D721Med (cell line): Measurements from ENCODE around the gene MCF2L2.

Source experiments
- DNase-seq: peaks from one replicate; pipeline ENCODE4 v3.0.0; 2011; ENCODE audit warnings: low spot score; ENCODE audit not compliant: insufficient read length
- FAIRE-seq: peaks from 2 replicates; lab custom pipeline; 2011; peaks lifted over from hg19 to GRCh38; lab: Jason Lieb, UNC
- TF ChIP-seq, protein P1 (sequence below): IDR thresholded peaks from 2 replicates; pipeline ENCODE4 v1.5.1; 2012; ENCODE audit warnings: mild to moderate bottlenecking, control low read depth; ENCODE audit not compliant: insufficient read depth; ENCODE audit errors: missing control alignments

Gene MCF2L2

DNA sequence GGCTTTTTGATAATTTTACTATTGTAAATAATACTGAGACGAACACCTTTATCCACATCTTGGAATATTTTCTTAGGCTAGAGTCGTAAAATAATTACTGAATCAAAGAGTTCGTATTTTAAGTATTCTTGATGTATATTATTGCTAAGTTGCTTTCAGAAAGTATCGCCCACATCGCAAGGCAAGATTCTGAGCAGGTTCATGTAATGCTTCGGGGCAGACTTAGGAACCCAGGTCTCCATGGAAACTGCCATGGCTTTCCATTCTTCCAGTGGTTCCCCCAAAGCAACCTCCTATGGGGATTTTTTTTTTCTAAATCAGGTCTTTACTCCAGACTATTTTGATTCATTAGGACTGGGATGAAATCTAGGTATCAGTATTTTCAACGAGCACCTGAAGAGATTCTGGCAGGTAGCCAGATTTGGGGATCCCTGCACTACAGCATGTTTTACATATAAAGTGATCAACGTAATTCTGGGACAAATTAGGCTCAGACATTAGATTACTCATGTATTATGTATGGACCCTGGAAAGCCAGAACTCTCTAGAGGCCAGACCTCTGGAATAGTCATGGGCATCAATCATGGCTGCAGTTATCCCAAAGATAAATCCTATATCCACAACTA, 88.8 kb downstream of the MCF2L2 start:
- FAIRE-seq: no peak
- DNase-seq: no peak

DNA sequence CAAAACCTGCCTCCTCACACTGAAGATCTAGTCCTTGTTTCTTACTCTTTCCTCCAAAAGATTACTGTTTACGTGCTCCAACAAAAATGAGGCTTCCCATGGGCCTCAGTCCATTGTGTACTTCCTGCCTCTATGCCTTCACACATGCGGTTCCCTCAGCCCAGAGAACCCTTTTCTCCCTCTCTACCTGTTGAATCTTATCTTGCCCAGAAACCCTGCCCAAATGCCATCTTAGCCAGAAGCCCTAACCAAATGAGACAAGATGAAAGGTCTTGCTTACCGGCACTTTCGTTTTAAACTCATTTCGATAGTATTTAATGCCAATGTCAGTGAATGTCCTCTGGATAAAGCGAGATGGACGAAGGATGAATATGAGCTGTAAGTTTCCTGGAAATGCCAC, 89.9 kb downstream of the MCF2L2 start:
- DNase-seq (no peak), FAIRE-seq (no peak)
- TF ChIP-seq, protein P1, sequence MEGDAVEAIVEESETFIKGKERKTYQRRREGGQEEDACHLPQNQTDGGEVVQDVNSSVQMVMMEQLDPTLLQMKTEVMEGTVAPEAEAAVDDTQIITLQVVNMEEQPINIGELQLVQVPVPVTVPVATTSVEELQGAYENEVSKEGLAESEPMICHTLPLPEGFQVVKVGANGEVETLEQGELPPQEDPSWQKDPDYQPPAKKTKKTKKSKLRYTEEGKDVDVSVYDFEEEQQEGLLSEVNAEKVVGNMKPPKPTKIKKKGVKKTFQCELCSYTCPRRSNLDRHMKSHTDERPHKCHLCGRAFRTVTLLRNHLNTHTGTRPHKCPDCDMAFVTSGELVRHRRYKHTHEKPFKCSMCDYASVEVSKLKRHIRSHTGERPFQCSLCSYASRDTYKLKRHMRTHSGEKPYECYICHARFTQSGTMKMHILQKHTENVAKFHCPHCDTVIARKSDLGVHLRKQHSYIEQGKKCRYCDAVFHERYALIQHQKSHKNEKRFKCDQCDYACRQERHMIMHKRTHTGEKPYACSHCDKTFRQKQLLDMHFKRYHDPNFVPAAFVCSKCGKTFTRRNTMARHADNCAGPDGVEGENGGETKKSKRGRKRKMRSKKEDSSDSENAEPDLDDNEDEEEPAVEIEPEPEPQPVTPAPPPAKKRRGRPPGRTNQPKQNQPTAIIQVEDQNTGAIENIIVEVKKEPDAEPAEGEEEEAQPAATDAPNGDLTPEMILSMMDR: no peak

More for the DNA sequence above, 88.8 kb downstream of the MCF2L2 start:
- TF ChIP-seq, protein P1: no peak

- DNase-seq (no peak), FAIRE-seq (no peak)
- TF ChIP-seq, protein P1: no peak
These were observed 95.9 kb downstream of the MCF2L2 start for GRCh38 chr3:183332487-183332886.

DNA sequence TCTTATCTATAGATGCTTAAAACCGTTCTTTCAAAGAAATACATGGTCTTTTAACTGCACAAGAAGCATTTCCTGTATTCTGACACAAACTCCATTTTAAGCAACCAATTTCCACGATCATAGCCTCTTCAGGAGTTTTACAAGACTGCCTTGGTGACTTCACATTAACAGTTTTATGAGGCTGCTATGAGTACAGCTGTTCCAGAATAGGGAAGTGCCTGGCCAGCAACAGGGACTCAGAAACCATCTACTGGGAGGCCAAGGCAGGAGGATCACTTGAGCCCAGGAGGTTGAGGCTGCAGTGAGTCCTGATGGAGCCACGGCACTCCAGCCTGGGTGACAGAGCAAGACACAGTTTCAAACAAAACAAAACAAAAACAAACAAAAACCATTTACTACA, 96.9 kb downstream of the MCF2L2 start:
- no peak for FAIRE-seq
- TF ChIP-seq, protein P1: no peak
- DNase-seq: no peak

DNA sequence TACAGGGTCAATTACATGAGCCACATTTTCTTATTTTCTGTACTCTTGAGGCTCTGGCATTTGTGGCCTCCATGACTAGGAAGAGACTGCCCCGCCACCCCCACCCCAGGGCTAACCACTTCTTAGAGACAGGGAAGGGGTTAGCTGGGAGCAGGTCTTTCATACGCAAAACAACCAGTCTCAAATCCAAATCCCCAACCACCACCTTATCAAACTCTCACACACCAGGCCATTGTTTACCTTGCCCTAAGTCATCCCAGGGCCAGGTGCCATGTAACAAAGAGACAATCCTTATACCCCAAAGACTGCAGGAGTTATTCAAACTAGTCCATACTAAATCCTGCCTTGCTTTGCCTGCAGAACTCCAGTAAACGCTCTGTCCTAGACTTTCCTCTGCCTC, 97.5 kb downstream of the MCF2L2 start:
- no peak for FAIRE-seq
- no peak for DNase-seq
- TF ChIP-seq, protein P1: no peak

DNA sequence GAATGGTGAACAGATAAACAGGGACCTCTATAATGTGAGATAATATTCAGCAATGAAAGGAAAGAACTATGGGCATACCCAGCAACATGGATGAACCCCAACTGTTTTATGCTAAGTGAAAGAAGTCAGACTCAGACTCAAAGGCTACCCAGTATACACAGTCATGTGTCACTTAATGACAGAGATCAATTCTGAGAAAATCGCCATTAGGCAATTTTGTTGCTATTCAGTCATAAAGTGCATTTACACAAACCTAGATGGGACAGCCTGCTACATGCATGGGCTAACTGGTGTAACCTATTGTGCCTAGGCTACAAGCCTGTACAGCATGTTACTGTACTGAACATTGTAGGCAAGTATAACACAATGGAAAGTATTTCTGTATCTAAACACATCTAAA, 98.9 kb downstream of the MCF2L2 start:
- no peak for FAIRE-seq
- no peak for DNase-seq
- TF ChIP-seq, protein P1: no peak

GRCh38 chr3:183328823-183329222, 99.6 kb downstream of the MCF2L2 start:
- DNase-seq (no peak), FAIRE-seq (no peak)
- TF ChIP-seq, protein P1: no peak
